Activated CD4-positive, alpha-beta T cell treated with anti-CD3 and anti-CD28 coated beads, Interleukin-2, amount 10 ng/mL, durations not matched to agents 7 days and 5 days (primary cell): ENCODE data around the gene CIB1. TPM values are rescaled to one million over a fixed set of nuclear protein-coding genes. Genes with fewer than 3 reads are reported as not detected.
A peak's percentile ranks its signal among the peaks of the same experiment; 100 is the strongest.
"Not testable (repeated sequence)": the region's sequence is repeated elsewhere in the genome, so short reads cannot be mapped to it uniquely, and the experiment has no call there.

Experiments
- CTCF ChIA-PET: fragments of 350-600 bp; sonication (Branson Sonifier 250); formaldehyde crosslinking; loops from one replicate; lab custom pipeline; 2021; ENCODE audit warnings: antibody characterized with exemption; lab: Charles Lee
- POLR2A ChIA-PET: fragments of 350-600 bp; sonication (Branson Sonifier 250); formaldehyde crosslinking; loops from one replicate; lab custom pipeline; 2021; ENCODE audit warnings: antibody characterized with exemption; lab: Charles Lee
- DNase-seq: peaks from one replicate; pipeline ENCODE4 v3.0.0-alpha.2; 2020
- H3K27ac Mint-ChIP-seq: one replicate; pipeline ENCODE4 v1.8.0; 2021; ENCODE audit warnings: mild to moderate bottlenecking, moderate library complexity, mixed read lengths
- H3K27me3 Mint-ChIP-seq: one replicate; pipeline ENCODE4 v1.8.0; 2021; ENCODE audit warnings: mixed read lengths
- H3K36me3 Mint-ChIP-seq: one replicate; pipeline ENCODE4 v1.8.0; 2021; ENCODE audit warnings: low read depth, mixed read lengths
- H3K4me1 Mint-ChIP-seq: one replicate; pipeline ENCODE4 v1.8.0; 2021; ENCODE audit warnings: mixed read lengths
- H3K4me3 Mint-ChIP-seq: one replicate; pipeline ENCODE4 v1.8.0; 2021; ENCODE audit warnings: mild to moderate bottlenecking, moderate library complexity, mixed read lengths
- H3K9me3 Mint-ChIP-seq: one replicate; pipeline ENCODE4 v1.8.0; 2021; ENCODE audit warnings: mixed read lengths
- total RNA-seq, 2 experiments: library from RNA; stranded (reverse); gene quantifications; one replicate each; pipeline ENCODE4 v1.2.3, GENCODE V29; 2021

Gene CIB1
- 10 to 100 TPM; 75.4 to 83.5 TPM for total RNA-seq

GRCh38 chr15:90233387-90234095 lies at the start of gene CIB1:
TSS of gene CIB1 (minus strand) at chr15:90233941. CDS start at chr15:90233885, 56 bp downstream.
- Mint-ChIP-seq H3K27me3 (no peaks in the 10 kb centered on the region), H3K36me3 (peaks cover 33% of the 10 kb centered on the region), H3K27ac (peak within 1 kb of the TSS; percentile 97), H3K9me3 (no peaks in the 10 kb centered on the region), H3K4me1 (peaks cover 60% of the 10 kb centered on the region), H3K4me3 (peak within 1 kb of the TSS; percentile 98)
- ChIA-PET CTCF (interaction anchor here (0.5 to 3.6 kb wide), 14 partner anchors 9 to 92 kb away, joined by 3 to 17 read pairs (median 5); partner anchors contain the start of genes NGRN, SEMA4B and TTLL13), POLR2A (interaction anchor here (1.1 kb wide), 1 partner anchor 32 kb away, joined by 5 read pairs; the partner anchor contains the start of gene NGRN)
- peak; percentile 96 for DNase-seq

DNA sequence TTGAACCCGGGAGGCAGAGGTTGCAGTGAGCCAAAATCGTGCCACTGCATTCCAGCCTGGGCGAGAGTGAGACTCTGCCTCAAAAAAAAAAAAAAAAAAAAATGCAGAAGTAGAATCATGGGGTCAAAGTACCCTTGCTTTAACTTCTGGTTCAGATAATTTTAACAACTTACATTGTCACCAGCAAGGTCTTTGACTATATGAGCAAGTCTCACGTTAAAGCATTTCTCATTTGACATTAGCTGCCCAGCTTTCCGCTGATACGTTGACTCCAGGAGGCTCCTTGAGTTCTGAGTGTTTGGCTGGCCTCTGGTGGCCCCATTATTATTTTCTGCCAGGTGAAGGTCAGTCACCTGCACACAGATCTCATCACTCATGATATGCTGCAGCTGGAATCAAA lies 47.9 kb upstream of the CIB1 start:
- H3K27ac Mint-ChIP-seq, H3K9me3 Mint-ChIP-seq, H3K4me1 Mint-ChIP-seq, H3K27me3 Mint-ChIP-seq, POLR2A ChIA-PET, DNase-seq, H3K36me3 Mint-ChIP-seq, H3K4me3 Mint-ChIP-seq: not testable (repeated sequence)
- CTCF ChIA-PET: interaction anchor here (0.7 to 1.5 kb wide), 3 partner anchors 19 to 1324 kb away, joined by 3 to 4 read pairs (median 3); no protein-coding TSS in a partner anchor

GRCh38 chr15:90280743-90281142 lies 47.0 kb upstream of the CIB1 start:
- ChIA-PET POLR2A (interaction anchor here (0.7 kb wide), 1 partner anchor 20 kb away, joined by 3 read pairs; no protein-coding TSS in a partner anchor), CTCF (interaction anchor here (1.2 to 1.9 kb wide), 2 partner anchors 10 to 13 kb away, joined by 3 to 8 read pairs; no protein-coding TSS in a partner anchor)
- H3K4me3 Mint-ChIP-seq, H3K9me3 Mint-ChIP-seq, DNase-seq, H3K4me1 Mint-ChIP-seq, H3K27ac Mint-ChIP-seq, H3K36me3 Mint-ChIP-seq, H3K27me3 Mint-ChIP-seq: not testable (repeated sequence)

DNA sequence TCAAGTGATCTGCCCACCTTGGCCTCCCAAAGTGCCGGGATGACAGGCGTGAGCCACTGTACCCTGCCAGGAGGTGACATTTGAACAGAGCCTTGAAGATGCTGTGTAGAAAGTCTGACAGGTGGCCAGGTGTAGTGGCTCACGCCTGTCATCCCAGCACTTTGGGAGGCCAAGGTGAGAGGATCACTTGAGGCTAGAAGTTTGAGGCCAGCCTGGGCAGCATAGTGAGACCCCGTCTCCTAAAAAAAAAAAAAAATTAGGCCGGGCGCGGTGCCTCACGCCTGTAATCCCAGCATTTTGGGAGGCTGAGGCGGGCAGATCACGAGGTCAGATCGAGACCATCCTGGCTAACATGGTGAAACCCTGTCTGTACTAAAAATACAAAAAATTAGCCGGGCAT lies 44.7 kb upstream of the CIB1 start:
- H3K4me1 Mint-ChIP-seq, H3K9me3 Mint-ChIP-seq, H3K27me3 Mint-ChIP-seq, H3K27ac Mint-ChIP-seq, POLR2A ChIA-PET, H3K4me3 Mint-ChIP-seq, DNase-seq: not testable (repeated sequence)
- peaks cover 13% of the 10 kb centered on the region for H3K36me3 Mint-ChIP-seq
- CTCF ChIA-PET: interaction anchor here (0.6 kb wide), 1 partner anchor 462 kb away, joined by 3 read pairs; no protein-coding TSS in a partner anchor

DNA sequence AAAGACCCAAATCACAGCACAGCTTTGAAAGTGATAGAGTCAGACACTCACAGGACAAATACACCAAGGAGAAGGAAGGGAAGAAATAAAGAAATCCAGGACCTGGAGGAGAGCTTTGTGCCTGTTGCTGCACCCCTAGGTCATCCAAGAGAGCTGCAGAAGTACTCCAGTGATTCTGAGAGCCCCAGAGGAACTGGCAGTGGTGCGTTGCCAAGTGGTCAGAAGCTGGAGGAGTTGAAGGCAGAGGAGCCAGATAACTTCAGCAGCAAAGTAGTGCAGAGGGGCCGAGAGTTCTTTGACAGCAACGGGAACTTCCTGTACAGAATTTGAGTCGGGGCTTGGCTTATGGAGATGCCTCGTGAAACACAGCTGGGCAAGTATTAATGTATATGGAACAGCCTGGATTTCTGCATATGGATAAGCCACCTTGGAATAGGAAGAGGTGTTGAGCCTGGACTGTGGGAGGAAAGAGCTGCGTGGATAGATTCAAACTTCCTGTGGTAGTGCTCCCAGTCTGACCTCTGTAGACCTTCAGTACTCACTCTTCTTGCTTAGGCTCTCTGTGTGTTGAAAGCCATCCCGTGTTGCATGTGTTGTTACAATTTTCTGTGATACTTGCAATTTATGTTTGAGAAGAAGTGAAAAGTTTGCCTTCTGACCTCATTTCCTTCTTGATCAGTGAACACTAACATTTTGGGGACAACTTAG lies 37.9 kb upstream of the CIB1 start:
- Mint-ChIP-seq H3K4me3 (no peak overlapping the region), H3K36me3 (peaks cover 53% of the 10 kb centered on the region), H3K27ac (no peak overlapping the region), H3K4me1 (peaks cover 42% of the 10 kb centered on the region), H3K9me3 (no peaks in the 10 kb centered on the region), H3K27me3 (no peaks in the 10 kb centered on the region)
- DNase-seq: no peak
- ChIA-PET CTCF (interaction anchor here (0.7 to 1.5 kb wide), 3 partner anchors 21 to 73 kb away, joined by 3 to 5 read pairs (median 3); no protein-coding TSS in a partner anchor), POLR2A (interaction anchor here (0.6 kb wide), 1 partner anchor 272 kb away, joined by 3 read pairs; no protein-coding TSS in a partner anchor)

DNA sequence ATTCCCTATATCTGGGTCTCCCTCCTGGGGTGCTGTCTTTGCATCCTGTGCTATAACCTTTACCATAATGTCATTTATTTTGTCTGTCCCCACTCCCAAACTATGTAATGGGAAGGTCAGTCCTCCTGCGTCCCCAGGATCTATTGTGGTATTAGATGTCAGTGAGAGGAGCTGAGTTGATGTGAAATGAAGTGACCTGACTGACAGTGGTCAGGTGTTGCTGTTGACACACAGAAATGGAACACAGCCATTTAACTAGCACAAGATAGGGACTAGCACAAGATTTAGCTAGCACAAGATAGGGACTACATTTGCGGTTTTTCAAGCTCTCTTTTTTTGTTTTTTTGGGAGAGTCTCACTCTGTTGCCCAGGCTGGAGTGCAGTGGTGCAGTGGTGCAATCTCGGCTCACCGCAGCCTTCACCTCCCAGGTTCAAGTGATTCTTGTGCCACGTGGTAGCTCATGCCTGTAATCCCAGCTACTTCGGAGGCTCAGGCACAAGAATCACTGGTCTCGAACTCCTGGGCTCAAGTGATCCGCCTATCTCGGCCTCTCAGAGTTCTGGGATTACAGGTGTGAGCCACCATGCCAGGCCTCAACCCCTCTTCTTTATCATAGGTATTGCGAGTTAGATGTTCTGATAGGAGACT lies 36.9 kb upstream of the CIB1 start:
- ChIA-PET CTCF (interaction anchor here (0.7 to 1.5 kb wide), 7 partner anchors 10 to 269 kb away, joined by 3 to 10 read pairs (median 3); no protein-coding TSS in a partner anchor), POLR2A (no interaction called here)
- H3K36me3 Mint-ChIP-seq: peaks cover 53% of the 10 kb centered on the region
- H3K27ac Mint-ChIP-seq: no peak overlapping the region
- H3K4me3 Mint-ChIP-seq: no peak overlapping the region
- no peak for DNase-seq
- no peaks in the 10 kb centered on the region for H3K9me3 Mint-ChIP-seq
- H3K4me1 Mint-ChIP-seq: peaks cover 45% of the 10 kb centered on the region
- H3K27me3 Mint-ChIP-seq: no peaks in the 10 kb centered on the region

GRCh38 chr15:90268415-90268814 lies 34.7 kb upstream of the CIB1 start:
- Mint-ChIP-seq H3K9me3 (no peaks in the 10 kb centered on the region), H3K27me3 (no peaks in the 10 kb centered on the region), H3K4me1 (peaks cover 56% of the 10 kb centered on the region), H3K4me3 (peak overlapping the region; percentile 50), H3K27ac (peak overlapping the region; percentile 58), H3K36me3 (peaks cover 42% of the 10 kb centered on the region)
- no peak for DNase-seq
- CTCF ChIA-PET: interaction anchor here (0.6 to 1.2 kb wide), 5 partner anchors 16 to 814 kb away, joined by 3 to 4 read pairs (median 3); partner anchors contain the start of genes CIB1 and GDPGP1
- POLR2A ChIA-PET: interaction anchor here (0.6 to 0.7 kb wide), 2 partner anchors 120 to 173 kb away, joined by 3 to 4 read pairs; no protein-coding TSS in a partner anchor

DNA sequence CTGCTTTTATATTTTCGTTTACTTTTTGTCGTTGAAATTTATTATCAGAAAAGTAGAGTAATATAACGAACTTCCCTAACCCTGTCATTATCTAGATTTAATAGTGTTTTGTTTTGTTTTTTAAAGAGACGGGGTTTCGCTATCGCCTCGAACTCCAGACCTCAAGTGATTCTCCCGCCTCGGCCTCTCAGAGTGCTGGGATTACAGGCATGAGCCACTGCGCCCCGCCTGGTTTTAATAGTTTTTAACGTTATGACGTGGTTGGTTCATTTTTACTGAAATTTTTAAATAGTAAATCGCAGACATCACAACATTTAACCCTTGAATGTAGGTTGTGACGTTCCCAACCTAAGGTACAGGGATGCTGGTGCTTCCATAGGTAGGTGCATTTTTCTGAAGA lies 32.7 kb upstream of the CIB1 start:
- Mint-ChIP-seq H3K9me3 (no peaks in the 10 kb centered on the region), H3K27ac (peak overlapping the region; percentile 96), H3K27me3 (no peaks in the 10 kb centered on the region), H3K36me3 (peaks cover 30% of the 10 kb centered on the region), H3K4me1 (peaks cover 48% of the 10 kb centered on the region), H3K4me3 (peak overlapping the region; percentile 95)
- POLR2A ChIA-PET: no interaction called here
- peak; percentile 19 for DNase-seq
- CTCF ChIA-PET: interaction anchor here (0.7 to 1.5 kb wide), 4 partner anchors 27 to 125 kb away, joined by 3 to 8 read pairs (median 4); partner anchors contain the start of genes CIB1 and GDPGP1

- Mint-ChIP-seq H3K4me1 (peaks cover 45% of the 10 kb centered on the region), H3K27me3 (no peaks in the 10 kb centered on the region), H3K9me3 (no peaks in the 10 kb centered on the region), H3K27ac (peak overlapping the region; percentile 96), H3K36me3 (peaks cover 27% of the 10 kb centered on the region), H3K4me3 (peak overlapping the region; percentile 95)
- peak; percentile 55 for DNase-seq
- ChIA-PET CTCF (interaction anchor here (1.1 to 1.5 kb wide), 3 partner anchors 27 to 124 kb away, joined by 3 to 8 read pairs (median 4); partner anchors contain the start of genes CIB1 and GDPGP1), POLR2A (interaction anchor here (0.9 kb wide), 1 partner anchor 32 kb away, joined by 5 read pairs; the partner anchor contains the start of genes CIB1 and GDPGP1)
These were observed 32.3 kb upstream of the CIB1 start for GRCh38 chr15:90266061-90266431.

- Mint-ChIP-seq H3K27me3 (no peaks in the 10 kb centered on the region), H3K27ac (peak within 1 kb of the TSS; percentile 96), H3K9me3 (no peaks in the 10 kb centered on the region), H3K4me1 (peaks cover 41% of the 10 kb centered on the region), H3K4me3 (peak within 1 kb of the TSS; percentile 95), H3K36me3 (peaks cover 23% of the 10 kb centered on the region)
- peak; percentile 95 for DNase-seq
- POLR2A ChIA-PET: interaction anchor here (0.9 kb wide), 1 partner anchor 32 kb away, joined by 5 read pairs; the partner anchor contains the start of genes CIB1 and GDPGP1
- CTCF ChIA-PET: interaction anchor here (1.1 to 1.5 kb wide), 3 partner anchors 28 to 124 kb away, joined by 3 to 8 read pairs (median 4); partner anchors contain the start of genes CIB1 and GDPGP1
These were observed 31.7 kb upstream of the CIB1 start, which contains the start of gene NGRN for GRCh38 chr15:90265271-90266060. TSS of gene NGRN (plus strand) at chr15:90265672. CDS start at chr15:90265713, 41 bp downstream.

GRCh38 chr15:90264671-90265070 lies 30.9 kb upstream of the CIB1 start:
- Mint-ChIP-seq H3K27ac (peak overlapping the region; percentile 96), H3K4me3 (peak overlapping the region; percentile 95), H3K36me3 (peaks cover 15% of the 10 kb centered on the region), H3K27me3 (no peaks in the 10 kb centered on the region), H3K4me1 (peaks cover 38% of the 10 kb centered on the region), H3K9me3 (no peaks in the 10 kb centered on the region)
- POLR2A ChIA-PET: no interaction called here
- CTCF ChIA-PET: no interaction called here
- peak; percentile 23 for DNase-seq
